GM23338 (cell line): Measurements from ENCODE around the gene VHLL. TPM values are rescaled to one million over a fixed set of nuclear protein-coding genes. Genes with fewer than 3 reads are reported as not detected.

Source experiments
- ATAC-seq: fragments of 200-7000 bp; cut with Tn5 transposase; 3 replicates; pipeline ENCODE4 v1.9.1; 2020
- DNase-seq: peaks from one replicate; pipeline ENCODE4 v3.0.0-alpha.2; 2015; ENCODE audit warnings: low spot score
- H2AFZ ChIP-seq: fragments of 200-600 bp; sonication (generic); 2 replicates; pipeline ENCODE4 v1.8.0; 2016; ENCODE audit warnings: antibody characterized with exemption, mild to moderate bottlenecking, moderate library complexity
- H3F3A ChIP-seq: fragments of 200-600 bp; sonication (generic); replicated peaks from 2 replicates; pipeline ENCODE4 v1.8.0; 2017; ENCODE audit warnings: antibody characterized with exemption, mixed run types, low read depth
- H3K27ac ChIP-seq: fragments of 200-600 bp; sonication (generic); 2 replicates; pipeline ENCODE4 v1.6.1; 2016; ENCODE audit warnings: low read depth
- H3K27me3 ChIP-seq: fragments of 200-600 bp; sonication (generic); 2 replicates; pipeline ENCODE4 v1.8.0; 2016; ENCODE audit warnings: mild to moderate bottlenecking, mixed run types, moderate library complexity; ENCODE audit not compliant: insufficient read depth
- H3K36me3 ChIP-seq: fragments of 200-600 bp; sonication (generic); 2 replicates; pipeline ENCODE4 v1.8.0; 2016; ENCODE audit warnings: mild to moderate bottlenecking; ENCODE audit not compliant: insufficient read depth
- H3K4me1 ChIP-seq: fragments of 200-600 bp; sonication (generic); 2 replicates; pipeline ENCODE4 v1.8.0; 2016; ENCODE audit warnings: mild to moderate bottlenecking, moderate library complexity; ENCODE audit not compliant: insufficient read depth
- H3K4me2 ChIP-seq: fragments of 200-600 bp; sonication (generic); 2 replicates; pipeline ENCODE4 v1.7.1; 2017; ENCODE audit warnings: mixed run types
- H3K4me3 ChIP-seq: fragments of 200-600 bp; sonication (generic); 2 replicates; pipeline ENCODE4 v1.6.1; 2016; ENCODE audit warnings: mixed run types
- H3K79me2 ChIP-seq: fragments of 200-600 bp; sonication (generic); replicated peaks from 2 replicates; pipeline ENCODE4 v1.8.0; 2017; ENCODE audit warnings: mild to moderate bottlenecking; ENCODE audit not compliant: insufficient read depth
- H3K9me2 ChIP-seq: fragments of 200-600 bp; sonication (generic); 2 replicates; pipeline ENCODE4 v1.8.0; 2017; ENCODE audit not compliant: insufficient read depth
- H4K20me1 ChIP-seq: fragments of 200-600 bp; sonication (generic); replicated peaks from 2 replicates; pipeline ENCODE4 v1.8.0; 2017; ENCODE audit warnings: mild to moderate bottlenecking; ENCODE audit not compliant: insufficient read depth
- H3K27ac Mint-ChIP-seq: 2 replicates; pipeline ENCODE4 v1.8.0; 2020; ENCODE audit warnings: inconsistent platforms, mild to moderate bottlenecking, moderate library complexity, mixed read lengths
- H3K27me3 Mint-ChIP-seq: 3 replicates; pipeline ENCODE4 v1.8.0; 2022; ENCODE audit warnings: low read depth, mild to moderate bottlenecking, moderate library complexity, mixed read lengths, inconsistent platforms; ENCODE audit not compliant: insufficient read depth, poor library complexity
- H3K36me3 Mint-ChIP-seq: 3 replicates; pipeline ENCODE4 v1.8.0; 2021; ENCODE audit warnings: low read depth, mild to moderate bottlenecking, inconsistent platforms, moderate library complexity, mixed read lengths
- H3K4me1 Mint-ChIP-seq: 3 replicates; pipeline ENCODE4 v1.8.0; 2020; ENCODE audit warnings: mild to moderate bottlenecking, inconsistent platforms, mixed read lengths
- H3K4me3 Mint-ChIP-seq: 3 replicates; pipeline ENCODE4 v1.8.0; 2021; ENCODE audit warnings: moderate library complexity, mild to moderate bottlenecking, inconsistent platforms, mixed read lengths
- H3K9me3 Mint-ChIP-seq: 3 replicates; pipeline ENCODE4 v1.8.0; 2020; ENCODE audit warnings: moderate library complexity, mild to moderate bottlenecking, inconsistent platforms, mixed read lengths
- CREB1 ChIP-seq: fragments of 250-450 bp; sonication (Bioruptor Pico); IDR thresholded peaks from 2 replicates; pipeline ENCODE4 v1.5.0; 2020; ENCODE audit warnings: low read depth, mild to moderate bottlenecking, moderate library complexity
- EZH2 ChIP-seq: fragments of 200-600 bp; sonication (generic); IDR thresholded peaks from one replicate; pipeline ENCODE4 v1.8.0; 2017; ENCODE audit warnings: antibody characterized with exemption, mild to moderate bottlenecking, low read depth; ENCODE audit not compliant: unreplicated experiment
- EZH2phosphoT487 ChIP-seq: fragments of 200-600 bp; sonication (generic); IDR thresholded peaks from one replicate; pipeline ENCODE4 v1.8.1; 2018; ENCODE audit warnings: antibody characterized with exemption; ENCODE audit not compliant: unreplicated experiment
- JUNB ChIP-seq: IDR thresholded peaks from one replicate; pipeline ENCODE4 v1.6.1; 2016; ENCODE audit warnings: antibody characterized with exemption; ENCODE audit not compliant: unreplicated experiment
- NANOG ChIP-seq: IDR thresholded peaks from 2 replicates; pipeline ENCODE4 v1.6.1; 2016; ENCODE audit warnings: antibody characterized with exemption, borderline replicate concordance
- POLR2AphosphoS5 ChIP-seq: IDR thresholded peaks from 2 replicates; pipeline ENCODE4 v1.6.1; 2016; ENCODE audit warnings: antibody characterized with exemption, low read depth
- STAT1 ChIP-seq: IDR thresholded peaks from one replicate; pipeline ENCODE4 v1.6.1; 2016; ENCODE audit warnings: antibody characterized with exemption; ENCODE audit not compliant: unreplicated experiment
- ZNF331 ChIP-seq: fragments of 250-450 bp; sonication (Bioruptor Pico); IDR thresholded peaks from 2 replicates; pipeline ENCODE4 v1.5.0; 2020; ENCODE audit warnings: low read depth, mild to moderate bottlenecking, moderate library complexity
- polyA plus RNA-seq: library from polyadenylated mRNA; unstranded; fragments of >200 nt; fragmentation: Nextera tagmentation; extraction: Ambion mirVana; gene quantifications from 2 replicates; pipeline ENCODE4 v1.2.1, GENCODE V29; 2016
- total RNA-seq: library from RNA; depleted of rRNA; stranded (reverse); fragments of >200 nt; shearing (Covaris generic); gene quantifications from 2 replicates; pipeline ENCODE4 v1.2.3, GENCODE V29; 2014
- TF ChIP-seq, protein P1 (sequence below): IDR thresholded peaks from 2 replicates; pipeline ENCODE4 v1.6.1; 2016; ENCODE audit warnings: antibody characterized with exemption
- TF ChIP-seq, protein P2 (sequence below), 2 experiments: fragments of 200-600 bp in 1 of 2; sonication (generic) in 1 of 2; conservative IDR thresholded peaks; 2 replicates each; pipeline versions ENCODE4 v1.5.1 to v1.6.1; 2016 to 2017; ENCODE audit warnings: antibody characterized with exemption in 2 of 2, low read depth in 2 of 2, mild to moderate bottlenecking in 2 of 2, moderate library complexity in 1 of 2
- TF ChIP-seq, protein P3 (sequence below): IDR thresholded peaks from one replicate; pipeline ENCODE4 v1.6.1; 2018; ENCODE audit warnings: antibody characterized with exemption; ENCODE audit not compliant: unreplicated experiment
- TF ChIP-seq, protein P4 (sequence below): fragments of 250-450 bp; sonication (Bioruptor Pico); IDR thresholded peaks from 2 replicates; pipeline ENCODE4 v1.5.0; 2020; ENCODE audit warnings: mild to moderate bottlenecking, moderate library complexity

The VHLL gene
- total and polyA plus RNA-seq, 2 experiments from 2014 or later: not detected

DNA sequence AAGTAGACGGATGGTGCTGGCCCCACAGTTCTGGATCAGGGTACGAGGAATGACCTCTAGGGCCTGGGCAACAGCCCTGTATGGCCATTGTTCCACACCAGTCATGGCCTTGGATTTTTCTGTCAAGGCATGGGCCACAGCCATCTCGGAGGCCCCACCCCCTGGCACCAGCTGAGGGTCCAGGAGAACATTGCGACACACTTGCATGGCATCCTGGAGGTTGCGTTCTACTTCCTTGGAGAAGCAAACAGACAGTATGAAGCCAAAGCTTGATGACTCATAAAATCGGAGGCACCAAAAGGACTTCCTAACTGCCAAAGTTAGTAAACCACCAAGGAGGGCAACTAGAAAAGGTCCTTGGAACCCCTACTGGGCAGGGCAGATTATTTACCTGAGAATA is 11.9 kb upstream of the VHLL start (continued):
- TF ChIP-seq, protein P1, sequence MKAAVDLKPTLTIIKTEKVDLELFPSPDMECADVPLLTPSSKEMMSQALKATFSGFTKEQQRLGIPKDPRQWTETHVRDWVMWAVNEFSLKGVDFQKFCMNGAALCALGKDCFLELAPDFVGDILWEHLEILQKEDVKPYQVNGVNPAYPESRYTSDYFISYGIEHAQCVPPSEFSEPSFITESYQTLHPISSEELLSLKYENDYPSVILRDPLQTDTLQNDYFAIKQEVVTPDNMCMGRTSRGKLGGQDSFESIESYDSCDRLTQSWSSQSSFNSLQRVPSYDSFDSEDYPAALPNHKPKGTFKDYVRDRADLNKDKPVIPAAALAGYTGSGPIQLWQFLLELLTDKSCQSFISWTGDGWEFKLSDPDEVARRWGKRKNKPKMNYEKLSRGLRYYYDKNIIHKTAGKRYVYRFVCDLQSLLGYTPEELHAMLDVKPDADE: no peak
- TF ChIP-seq JUNB: no peak

DNA sequence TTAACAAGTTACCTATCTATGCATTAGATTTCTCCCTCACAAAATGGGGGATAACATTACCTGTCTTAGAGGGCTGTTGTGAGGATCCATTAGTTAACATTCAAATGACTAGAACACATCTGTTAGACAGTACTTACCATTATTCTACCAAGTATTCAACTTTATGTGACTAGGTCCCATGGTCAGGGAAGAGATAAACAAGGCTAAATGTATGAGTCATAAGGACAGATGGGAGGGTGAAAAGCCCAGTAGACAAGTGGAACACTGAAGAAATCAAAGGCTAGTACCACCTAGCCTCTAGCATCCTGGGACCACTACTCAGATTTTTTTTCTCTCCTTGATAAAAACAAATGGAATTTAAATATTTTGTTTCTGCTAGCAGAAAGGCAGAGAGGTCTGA is 9.0 kb upstream of the VHLL start:
- Histone ChIP-seq H3K9me2 (no peaks in the 10 kb centered on the region), H3K4me2 (no peak overlapping the region), H3K27ac (no peak overlapping the region), H4K20me1 (peaks cover 27% of the 10 kb centered on the region), H3K36me3 (peaks cover 64% of the 10 kb centered on the region), H3K4me3 (no peak overlapping the region), H3K79me2 (no peaks in the 10 kb centered on the region; the same call in 1 of the 2 replicates), H3F3A (peaks cover 53% of the 10 kb centered on the region), H3K27me3 (no peaks in the 10 kb centered on the region), H3K4me1 (no peaks in the 10 kb centered on the region), H2AFZ (no peak overlapping the region)
- ATAC-seq (no peak), DNase-seq (no peak)
- Mint-ChIP-seq H3K9me3 (no peaks in the 10 kb centered on the region), H3K4me3 (no peak overlapping the region), H3K4me1 (no peaks in the 10 kb centered on the region), H3K27me3 (peaks cover 7% of the 10 kb centered on the region), H3K27ac (no peak overlapping the region), H3K36me3 (peaks cover 80% of the 10 kb centered on the region)
- TF ChIP-seq, protein P2, sequence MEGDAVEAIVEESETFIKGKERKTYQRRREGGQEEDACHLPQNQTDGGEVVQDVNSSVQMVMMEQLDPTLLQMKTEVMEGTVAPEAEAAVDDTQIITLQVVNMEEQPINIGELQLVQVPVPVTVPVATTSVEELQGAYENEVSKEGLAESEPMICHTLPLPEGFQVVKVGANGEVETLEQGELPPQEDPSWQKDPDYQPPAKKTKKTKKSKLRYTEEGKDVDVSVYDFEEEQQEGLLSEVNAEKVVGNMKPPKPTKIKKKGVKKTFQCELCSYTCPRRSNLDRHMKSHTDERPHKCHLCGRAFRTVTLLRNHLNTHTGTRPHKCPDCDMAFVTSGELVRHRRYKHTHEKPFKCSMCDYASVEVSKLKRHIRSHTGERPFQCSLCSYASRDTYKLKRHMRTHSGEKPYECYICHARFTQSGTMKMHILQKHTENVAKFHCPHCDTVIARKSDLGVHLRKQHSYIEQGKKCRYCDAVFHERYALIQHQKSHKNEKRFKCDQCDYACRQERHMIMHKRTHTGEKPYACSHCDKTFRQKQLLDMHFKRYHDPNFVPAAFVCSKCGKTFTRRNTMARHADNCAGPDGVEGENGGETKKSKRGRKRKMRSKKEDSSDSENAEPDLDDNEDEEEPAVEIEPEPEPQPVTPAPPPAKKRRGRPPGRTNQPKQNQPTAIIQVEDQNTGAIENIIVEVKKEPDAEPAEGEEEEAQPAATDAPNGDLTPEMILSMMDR (conservative IDR thresholded peaks at IDR 0.05; ENCODE audit: low read depth in 2 of 2): no peak
- no peak for TF ChIP-seq STAT1
- TF ChIP-seq POLR2AphosphoS5: no peak
- TF ChIP-seq, protein P3, sequence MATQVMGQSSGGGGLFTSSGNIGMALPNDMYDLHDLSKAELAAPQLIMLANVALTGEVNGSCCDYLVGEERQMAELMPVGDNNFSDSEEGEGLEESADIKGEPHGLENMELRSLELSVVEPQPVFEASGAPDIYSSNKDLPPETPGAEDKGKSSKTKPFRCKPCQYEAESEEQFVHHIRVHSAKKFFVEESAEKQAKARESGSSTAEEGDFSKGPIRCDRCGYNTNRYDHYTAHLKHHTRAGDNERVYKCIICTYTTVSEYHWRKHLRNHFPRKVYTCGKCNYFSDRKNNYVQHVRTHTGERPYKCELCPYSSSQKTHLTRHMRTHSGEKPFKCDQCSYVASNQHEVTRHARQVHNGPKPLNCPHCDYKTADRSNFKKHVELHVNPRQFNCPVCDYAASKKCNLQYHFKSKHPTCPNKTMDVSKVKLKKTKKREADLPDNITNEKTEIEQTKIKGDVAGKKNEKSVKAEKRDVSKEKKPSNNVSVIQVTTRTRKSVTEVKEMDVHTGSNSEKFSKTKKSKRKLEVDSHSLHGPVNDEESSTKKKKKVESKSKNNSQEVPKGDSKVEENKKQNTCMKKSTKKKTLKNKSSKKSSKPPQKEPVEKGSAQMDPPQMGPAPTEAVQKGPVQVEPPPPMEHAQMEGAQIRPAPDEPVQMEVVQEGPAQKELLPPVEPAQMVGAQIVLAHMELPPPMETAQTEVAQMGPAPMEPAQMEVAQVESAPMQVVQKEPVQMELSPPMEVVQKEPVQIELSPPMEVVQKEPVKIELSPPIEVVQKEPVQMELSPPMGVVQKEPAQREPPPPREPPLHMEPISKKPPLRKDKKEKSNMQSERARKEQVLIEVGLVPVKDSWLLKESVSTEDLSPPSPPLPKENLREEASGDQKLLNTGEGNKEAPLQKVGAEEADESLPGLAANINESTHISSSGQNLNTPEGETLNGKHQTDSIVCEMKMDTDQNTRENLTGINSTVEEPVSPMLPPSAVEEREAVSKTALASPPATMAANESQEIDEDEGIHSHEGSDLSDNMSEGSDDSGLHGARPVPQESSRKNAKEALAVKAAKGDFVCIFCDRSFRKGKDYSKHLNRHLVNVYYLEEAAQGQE: no peak
- no peak for TF ChIP-seq JUNB
- TF ChIP-seq, protein P1: no peak
- no peak for TF ChIP-seq CREB1 (CRISPR knock-in tag)
- TF ChIP-seq, protein P4, sequence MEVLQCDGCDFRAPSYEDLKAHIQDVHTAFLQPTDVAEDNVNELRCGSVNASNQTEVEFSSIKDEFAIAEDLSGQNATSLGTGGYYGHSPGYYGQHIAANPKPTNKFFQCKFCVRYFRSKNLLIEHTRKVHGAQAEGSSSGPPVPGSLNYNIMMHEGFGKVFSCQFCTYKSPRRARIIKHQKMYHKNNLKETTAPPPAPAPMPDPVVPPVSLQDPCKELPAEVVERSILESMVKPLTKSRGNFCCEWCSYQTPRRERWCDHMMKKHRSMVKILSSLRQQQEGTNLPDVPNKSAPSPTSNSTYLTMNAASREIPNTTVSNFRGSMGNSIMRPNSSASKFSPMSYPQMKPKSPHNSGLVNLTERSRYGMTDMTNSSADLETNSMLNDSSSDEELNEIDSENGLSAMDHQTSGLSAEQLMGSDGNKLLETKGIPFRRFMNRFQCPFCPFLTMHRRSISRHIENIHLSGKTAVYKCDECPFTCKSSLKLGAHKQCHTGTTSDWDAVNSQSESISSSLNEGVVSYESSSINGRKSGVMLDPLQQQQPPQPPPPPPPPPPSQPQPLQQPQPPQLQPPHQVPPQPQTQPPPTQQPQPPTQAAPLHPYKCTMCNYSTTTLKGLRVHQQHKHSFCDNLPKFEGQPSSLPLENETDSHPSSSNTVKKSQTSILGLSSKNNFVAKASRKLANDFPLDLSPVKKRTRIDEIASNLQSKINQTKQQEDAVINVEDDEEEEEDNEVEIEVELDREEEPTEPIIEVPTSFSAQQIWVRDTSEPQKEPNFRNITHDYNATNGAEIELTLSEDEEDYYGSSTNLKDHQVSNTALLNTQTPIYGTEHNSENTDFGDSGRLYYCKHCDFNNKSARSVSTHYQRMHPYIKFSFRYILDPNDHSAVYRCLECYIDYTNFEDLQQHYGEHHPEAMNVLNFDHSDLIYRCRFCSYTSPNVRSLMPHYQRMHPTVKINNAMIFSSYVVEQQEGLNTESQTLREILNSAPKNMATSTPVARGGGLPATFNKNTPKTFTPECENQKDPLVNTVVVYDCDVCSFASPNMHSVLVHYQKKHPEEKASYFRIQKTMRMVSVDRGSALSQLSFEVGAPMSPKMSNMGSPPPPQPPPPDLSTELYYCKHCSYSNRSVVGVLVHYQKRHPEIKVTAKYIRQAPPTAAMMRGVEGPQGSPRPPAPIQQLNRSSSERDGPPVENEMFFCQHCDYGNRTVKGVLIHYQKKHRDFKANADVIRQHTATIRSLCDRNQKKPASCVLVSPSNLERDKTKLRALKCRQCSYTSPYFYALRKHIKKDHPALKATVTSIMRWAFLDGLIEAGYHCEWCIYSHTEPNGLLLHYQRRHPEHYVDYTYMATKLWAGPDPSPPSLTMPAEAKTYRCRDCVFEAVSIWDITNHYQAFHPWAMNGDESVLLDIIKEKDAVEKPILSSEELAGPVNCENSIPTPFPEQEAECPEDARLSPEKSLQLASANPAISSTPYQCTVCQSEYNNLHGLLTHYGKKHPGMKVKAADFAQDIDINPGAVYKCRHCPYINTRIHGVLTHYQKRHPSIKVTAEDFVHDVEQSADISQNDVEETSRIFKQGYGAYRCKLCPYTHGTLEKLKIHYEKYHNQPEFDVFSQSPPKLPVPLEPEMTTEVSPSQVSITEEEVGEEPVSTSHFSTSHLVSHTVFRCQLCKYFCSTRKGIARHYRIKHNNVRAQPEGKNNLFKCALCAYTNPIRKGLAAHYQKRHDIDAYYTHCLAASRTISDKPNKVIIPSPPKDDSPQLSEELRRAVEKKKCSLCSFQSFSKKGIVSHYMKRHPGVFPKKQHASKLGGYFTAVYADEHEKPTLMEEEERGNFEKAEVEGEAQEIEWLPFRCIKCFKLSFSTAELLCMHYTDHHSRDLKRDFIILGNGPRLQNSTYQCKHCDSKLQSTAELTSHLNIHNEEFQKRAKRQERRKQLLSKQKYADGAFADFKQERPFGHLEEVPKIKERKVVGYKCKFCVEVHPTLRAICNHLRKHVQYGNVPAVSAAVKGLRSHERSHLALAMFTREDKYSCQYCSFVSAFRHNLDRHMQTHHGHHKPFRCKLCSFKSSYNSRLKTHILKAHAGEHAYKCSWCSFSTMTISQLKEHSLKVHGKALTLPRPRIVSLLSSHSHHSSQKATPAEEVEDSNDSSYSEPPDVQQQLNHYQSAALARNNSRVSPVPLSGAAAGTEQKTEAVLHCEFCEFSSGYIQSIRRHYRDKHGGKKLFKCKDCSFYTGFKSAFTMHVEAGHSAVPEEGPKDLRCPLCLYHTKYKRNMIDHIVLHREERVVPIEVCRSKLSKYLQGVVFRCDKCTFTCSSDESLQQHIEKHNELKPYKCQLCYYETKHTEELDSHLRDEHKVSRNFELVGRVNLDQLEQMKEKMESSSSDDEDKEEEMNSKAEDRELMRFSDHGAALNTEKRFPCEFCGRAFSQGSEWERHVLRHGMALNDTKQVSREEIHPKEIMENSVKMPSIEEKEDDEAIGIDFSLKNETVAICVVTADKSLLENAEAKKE (CRISPR knock-in tag): no peak
- TF ChIP-seq EZH2: no peak
- no peak for TF ChIP-seq NANOG
- no peak for TF ChIP-seq ZNF331
- TF ChIP-seq EZH2phosphoT487: no peak
